HCT116 (cell line): ENCODE results near the gene RNF121. TPM values are rescaled to one million over a fixed set of nuclear protein-coding genes. Genes with fewer than 3 reads are reported as not detected.
A peak's percentile ranks its signal among the peaks of the same experiment; 100 is the strongest.

Experiments
- ATAC-seq: fragments of 200-7000 bp; cut with Tn5 transposase; 2 replicates; pipeline ENCODE4 v1.9.1; 2020; ENCODE audit warnings: mild to moderate bottlenecking, moderate library complexity
- BruUV-seq: library from RNA; stranded (reverse); fragments of 400-500 nt; replicated peaks from 2 replicates; lab custom pipeline; 2021; lab: Mats Ljungman, UMichigan
- CTCF ChIA-PET: fragments of 300-600 bp; sonication (Branson Sonifier 250); formaldehyde crosslinking; loops from one replicate; lab custom pipeline; 2021; ENCODE audit warnings: antibody characterized with exemption; lab: Charles Lee
- POLR2A ChIA-PET: fragments of 300-600, 350-600 bp; sonication (Branson Sonifier 250); formaldehyde crosslinking; loops from one replicate; lab custom pipeline; 2021; ENCODE audit warnings: antibody characterized with exemption; lab: Charles Lee
- RAD21 ChIA-PET, 2 experiments: fragments of 300-600 bp; sonication (Branson Sonifier 250); formaldehyde crosslinking; loops; one replicate each; lab custom pipeline; 2023; ENCODE audit warnings: low total read pairs in 2 of 2; ENCODE audit not compliant: uncharacterized antibody in 2 of 2, unreplicated experiment in 2 of 2, low non-redundant PET in 1 of 2; lab: Charles Lee
- DNase-seq: peaks from one replicate; pipeline ENCODE4 v3.0.0-alpha.2; 2010; ENCODE audit warnings: low read depth, low spot score
- H2AFZ ChIP-seq: fragments of 200-600 bp; shearing (Covaris generic), sonication (generic); 2 replicates; pipeline ENCODE4 v1.6.1; 2017; ENCODE audit warnings: low read depth, mixed run types, mixed read lengths, antibody characterized with exemption, low read length; ENCODE audit not compliant: poor library complexity, severe bottlenecking
- H3K27ac ChIP-seq: 2 replicates; pipeline ENCODE4 v1.5.1; 2012; ENCODE audit warnings: low read depth, low read length
- H3K27me3 ChIP-seq: fragments of 200-600 bp; sonication (generic); 2 replicates; pipeline ENCODE4 v1.6.1; 2016; ENCODE audit warnings: mixed run types, low read length, mixed read lengths; ENCODE audit not compliant: insufficient read depth
- H3K36me3 ChIP-seq, 2 experiments: fragments of 200-500 bp in 1 of 2; fragments of 200-600 bp in 1 of 2; sonication (Bioruptor generic) in 1 of 2; sonication (generic) in 1 of 2; 2 replicates each; pipeline versions ENCODE4 v1.5.1 to v1.6.1; 2014 to 2016; ENCODE audit warnings: low read length in 2 of 2, inconsistent platforms in 1 of 2, mixed read lengths in 1 of 2, mixed run types in 1 of 2; ENCODE audit not compliant: insufficient read depth in 2 of 2, control insufficient read depth in 1 of 2
- H3K4me1 ChIP-seq, 2 experiments: fragments of 200-600 bp in 1 of 2; sonication (generic) in 1 of 2; 2 replicates each; pipeline versions ENCODE4 v1.5.1 to v1.6.1; 2012 to 2017; ENCODE audit warnings: low read length in 2 of 2, inconsistent platforms in 1 of 2, mild to moderate bottlenecking in 1 of 2, mixed read lengths in 1 of 2, mixed run types in 1 of 2, moderate library complexity in 1 of 2; ENCODE audit not compliant: insufficient read depth in 2 of 2, control insufficient read depth in 1 of 2
- H3K4me2 ChIP-seq: fragments of 200-600 bp; sonication (generic); 2 replicates; pipeline ENCODE4 v1.6.1; 2017; ENCODE audit warnings: mixed run types, low read length, mixed read lengths
- H3K4me3 ChIP-seq, 2 experiments: fragments of 200-600 bp in 1 of 2; sonication (generic) in 1 of 2; replicated peaks in 1 of 2; 2 replicates each; pipeline ENCODE4 v1.5.1; 2011 to 2016; ENCODE audit warnings: low read length in 2 of 2, control low read depth in 1 of 2, low read depth in 1 of 2, mild to moderate bottlenecking in 1 of 2, mixed read lengths in 1 of 2, mixed run types in 1 of 2
- H3K79me2 ChIP-seq: fragments of 200-600 bp; sonication (generic); 2 replicates; pipeline ENCODE4 v1.6.1; 2017; ENCODE audit warnings: mild to moderate bottlenecking, mixed run types, low read length, moderate library complexity, mixed read lengths; ENCODE audit not compliant: insufficient read depth
- H3K9ac ChIP-seq: fragments of 200-600 bp; sonication (generic); 2 replicates; pipeline ENCODE4 v1.6.1; 2016; ENCODE audit warnings: low read length, mixed read lengths
- H3K9me2 ChIP-seq: fragments of 200-600 bp; sonication (generic), shearing (Covaris generic); 2 replicates; pipeline ENCODE4 v1.6.1; 2017; ENCODE audit warnings: mixed run types, mild to moderate bottlenecking, moderate library complexity; ENCODE audit not compliant: insufficient read depth
- H3K9me3 ChIP-seq, 2 experiments: fragments of 200-500 bp in 1 of 2; fragments of 200-600 bp in 1 of 2; sonication (Bioruptor generic) in 1 of 2; sonication (generic) in 1 of 2; 2 replicates each; pipeline ENCODE4 v1.6.1; 2014 to 2017; ENCODE audit warnings: low read length in 2 of 2, mixed read lengths in 2 of 2, inconsistent platforms in 1 of 2, low read depth in 1 of 2, mild to moderate bottlenecking in 1 of 2, mixed run types in 1 of 2, moderate library complexity in 1 of 2; ENCODE audit not compliant: control insufficient read depth in 1 of 2, insufficient read depth in 1 of 2
- H4K20me1 ChIP-seq: fragments of 200-600 bp; sonication (generic), shearing (Covaris generic); 2 replicates; pipeline ENCODE4 v1.6.1; 2017; ENCODE audit warnings: mixed run types, mild to moderate bottlenecking, moderate library complexity; ENCODE audit not compliant: insufficient read depth
- ATF3 ChIP-seq: IDR thresholded peaks from 2 replicates; pipeline ENCODE4 v1.6.1; 2012
- CBX3 ChIP-seq: IDR thresholded peaks from 2 replicates; pipeline ENCODE4 v1.6.1; 2012; ENCODE audit warnings: low read depth
- CTCF ChIP-seq, 3 experiments: fragments of 200-600 bp in 1 of 3; sonication (generic) in 1 of 3; IDR thresholded peaks in 2 of 3; conservative IDR thresholded peaks in 1 of 3; 2 replicates each; pipeline ENCODE4 v1.5.1; 2012 to 2017; ENCODE audit warnings: low read depth in 2 of 3, low read length in 2 of 3, antibody characterized with exemption in 1 of 3, borderline replicate concordance in 1 of 3, control low read depth in 1 of 3, mild to moderate bottlenecking in 1 of 3, mixed read lengths in 1 of 3, mixed run types in 1 of 3, moderate library complexity in 1 of 3; ENCODE audit not compliant: insufficient read depth in 1 of 3
- EGR1 ChIP-seq: IDR thresholded peaks from 2 replicates; pipeline ENCODE4 v1.6.1; 2012; ENCODE audit warnings: low read depth
- ELF1 ChIP-seq: IDR thresholded peaks from 2 replicates; pipeline ENCODE4 v1.6.1; 2012; ENCODE audit warnings: low read depth, borderline replicate concordance
- EZH2 ChIP-seq: fragments of 200-600 bp; sonication (generic); IDR thresholded peaks from 2 replicates; pipeline ENCODE4 v1.6.1; 2017; ENCODE audit warnings: antibody characterized with exemption, mixed run types
- EZH2phosphoT487 ChIP-seq: fragments of 200-600 bp; IDR thresholded peaks from 2 replicates; pipeline ENCODE4 v1.6.1; 2018; ENCODE audit warnings: antibody characterized with exemption, borderline replicate concordance
- FOSL1 ChIP-seq: IDR thresholded peaks from 2 replicates; pipeline ENCODE4 v1.6.1; 2012; ENCODE audit warnings: low read depth
- JUND ChIP-seq: IDR thresholded peaks from 2 replicates; pipeline ENCODE4 v1.6.1; 2012
- MAX ChIP-seq: IDR thresholded peaks from 2 replicates; pipeline ENCODE4 v1.6.1; 2012
- POLR2A ChIP-seq: IDR thresholded peaks from 2 replicates; pipeline ENCODE4 v1.7.0; 2011; ENCODE audit warnings: borderline replicate concordance; ENCODE audit not compliant: insufficient read depth, insufficient read length; ENCODE audit errors: extremely low read depth
- POLR2AphosphoS5 ChIP-seq: IDR thresholded peaks from 2 replicates; pipeline ENCODE4 v1.6.1; 2011; ENCODE audit warnings: mild to moderate bottlenecking, low read depth, low read length, moderate library complexity
- RAD21 ChIP-seq: IDR thresholded peaks from 2 replicates; pipeline ENCODE4 v1.6.1; 2012; ENCODE audit warnings: low read depth, mild to moderate bottlenecking
- REST ChIP-seq: IDR thresholded peaks from 2 replicates; pipeline ENCODE4 v1.6.1; 2012; ENCODE audit warnings: low read depth
- SIN3A ChIP-seq: IDR thresholded peaks from 2 replicates; pipeline ENCODE4 v1.6.1; 2012; ENCODE audit warnings: low read depth
- SP1 ChIP-seq: IDR thresholded peaks from 2 replicates; pipeline ENCODE4 v1.6.1; 2012; ENCODE audit warnings: low read depth
- SRF ChIP-seq: IDR thresholded peaks from 2 replicates; pipeline ENCODE4 v1.6.1; 2012; ENCODE audit warnings: low read depth
- TCF7L2 ChIP-seq: IDR thresholded peaks from 2 replicates; pipeline ENCODE4 v1.7.0; 2011; ENCODE audit warnings: borderline replicate concordance, inconsistent platforms; ENCODE audit not compliant: insufficient read depth, insufficient read length; ENCODE audit errors: extremely low read depth
- YY1 ChIP-seq: IDR thresholded peaks from 2 replicates; pipeline ENCODE4 v1.6.1; 2011; ENCODE audit warnings: low read length, low read depth, moderate library complexity, mild to moderate bottlenecking; ENCODE audit not compliant: insufficient replicate concordance; ENCODE audit errors: extremely low read depth
- ZBTB33 ChIP-seq: IDR thresholded peaks from 2 replicates; pipeline ENCODE4 v1.6.1; 2011; ENCODE audit warnings: mild to moderate bottlenecking, low read length, moderate library complexity; ENCODE audit not compliant: insufficient replicate concordance; ENCODE audit errors: extremely low read depth
- ZFX ChIP-seq: fragments of 450-650 bp; IDR thresholded peaks from 2 replicates; pipeline ENCODE4 v1.6.1; 2017
- ZNF274 ChIP-seq: fragments of 200-500 bp; sonication (Bioruptor generic); IDR thresholded peaks from 2 replicates; pipeline ENCODE4 v1.6.1; 2014; ENCODE audit warnings: mild to moderate bottlenecking, low read depth, low read length, inconsistent platforms
- intact Hi-C: fragments of 100-400 bp; cut with micrococcal nuclease; formaldehyde crosslinking; loops from 2 replicates; pipeline ENCODE4 v1.10.0; 2022
- total RNA-seq: library from RNA; stranded (reverse); gene quantifications from one replicate; pipeline ENCODE4 v1.2.1, GENCODE V29; 2021; ENCODE audit not compliant: unreplicated experiment

RNF121 gene
- total RNA-seq, 1 experiment from 2014 or later, result 24.5 TPM

GRCh38 chr11:71947498-71947897 lies 18.7 kb downstream of the RNF121 start:
- ChIA-PET CTCF (no interaction called here), RAD21 (no interaction called here), POLR2A (no interaction called here)
- no peak overlapping the region for H2AFZ ChIP-seq
- H3K79me2 ChIP-seq, result peaks cover 70% of the 10 kb centered on the region
- H3K27ac ChIP-seq, result no peak overlapping the region
- H3K4me3 ChIP-seq, result no peak overlapping the region
- H3K36me3 ChIP-seq, result no peaks in the 10 kb centered on the region; a peak in 1 of 4 replicates
- H3K4me2 ChIP-seq, result no peak overlapping the region
- H3K9me3 ChIP-seq, result no peaks in the 10 kb centered on the region
- no peaks in the 10 kb centered on the region for H3K9me2 ChIP-seq
- BruUV-seq, result no TSS peak
- ATAC-seq, result no peak
- no peak for DNase-seq
- no peaks in the 10 kb centered on the region for H3K27me3 ChIP-seq
- intact Hi-C loops, result no loop called here
- H3K9ac ChIP-seq, result no peak overlapping the region
- peaks cover 4 to 9% of the 10 kb centered on the region in 2 experiments; a peak in 3 of 4 replicates for H3K4me1 ChIP-seq
- H4K20me1 ChIP-seq, result no peaks in the 10 kb centered on the region; the same call in 1 of the 2 replicates
- TF ChIP-seq SIN3A (no peak), ZBTB33 (no peak), MAX (no peak), EGR1 (no peak), JUND (no peak), SP1 (0 out of 2 replicates have a peak, but pooled peaks have one; percentile 14), POLR2AphosphoS5 (no peak), POLR2A (no peak), CTCF (IDR thresholded peaks at IDR 0.05 in 2 of 3, conservative IDR thresholded peaks at IDR 0.05 in 1 of 3; ENCODE audit: borderline replicate concordance in 1 of 3, insufficient read depth in 1 of 3, low read depth in 2 of 3, low read length in 2 of 3) (no peak), EZH2 (no peak), YY1 (no peak), CBX3 (no peak), REST (no peak), ZFX (no peak), RAD21 (no peak), ZNF274 (no peak), ELF1 (no peak), EZH2phosphoT487 (no peak), TCF7L2 (no peak), FOSL1 (no peak), SRF (no peak), ATF3 (peak; percentile 75; the same call in 1 of the 2 replicates)
